ENCODE results near the gene SYTL5. TPM values are rescaled to one million over a fixed set of nuclear protein-coding genes. Genes with fewer than 3 reads are reported as not detected.

Gene SYTL5
- total RNA-seq, 1 donor from 2014 or later: 8.8 TPM

- TF ChIP-seq CTCF (IDR thresholded peaks at IDR 0.05; ENCODE audit: unreplicated experiment): no peak
- peaks cover 2% of the 10 kb centered on the region for H3K4me1 Mint-ChIP-seq (ENCODE audit: low read depth)
- no peak for DNase-seq (ENCODE audit: low spot score, unreplicated experiment)
- peaks cover 4% of the 10 kb centered on the region for H3K36me3 Mint-ChIP-seq (ENCODE audit: insufficient read depth)
- H3K4me3 Mint-ChIP-seq (ENCODE audit: low read depth): no peak overlapping the region
- H3K27me3 Mint-ChIP-seq: no peaks in the 10 kb centered on the region
- H3K9me3 Mint-ChIP-seq (ENCODE audit: low read depth): peaks cover 27% of the 10 kb centered on the region
- no peak overlapping the region for H3K27ac Mint-ChIP-seq
Measured at GRCh38 chrX:38105216-38105725, 98.9 kb downstream of the SYTL5 start.

- Mint-ChIP-seq H3K27me3 (no peaks in the 10 kb centered on the region), H3K9me3 (ENCODE audit: low read depth) (peaks cover 24% of the 10 kb centered on the region), H3K4me1 (ENCODE audit: low read depth) (peaks cover 2% of the 10 kb centered on the region), H3K36me3 (ENCODE audit: insufficient read depth) (peaks cover 4% of the 10 kb centered on the region), H3K4me3 (ENCODE audit: low read depth) (no peak overlapping the region), H3K27ac (no peak overlapping the region)
- DNase-seq (ENCODE audit: low spot score, unreplicated experiment): no peak
- TF ChIP-seq CTCF (IDR thresholded peaks at IDR 0.05; ENCODE audit: unreplicated experiment): no peak
Measured at GRCh38 chrX:38106991-38107655, 100.8 kb downstream of the SYTL5 start.

GRCh38 chrX:38108364-38108763 lies 102.0 kb downstream of the SYTL5 start:
- TF ChIP-seq CTCF (IDR thresholded peaks at IDR 0.05; ENCODE audit: unreplicated experiment): no peak
- no peaks in the 10 kb centered on the region for H3K27me3 Mint-ChIP-seq
- H3K9me3 Mint-ChIP-seq (ENCODE audit: low read depth): peaks cover 24% of the 10 kb centered on the region
- H3K27ac Mint-ChIP-seq: no peak overlapping the region
- H3K4me1 Mint-ChIP-seq (ENCODE audit: low read depth): peaks cover 2% of the 10 kb centered on the region
- no peak overlapping the region for H3K4me3 Mint-ChIP-seq (ENCODE audit: low read depth)
- peaks cover 2% of the 10 kb centered on the region for H3K36me3 Mint-ChIP-seq (ENCODE audit: insufficient read depth)
- DNase-seq (ENCODE audit: low spot score, unreplicated experiment): no peak

- Mint-ChIP-seq H3K4me3 (ENCODE audit: low read depth) (no peak overlapping the region), H3K9me3 (ENCODE audit: low read depth) (peaks cover 30% of the 10 kb centered on the region), H3K27ac (no peak overlapping the region), H3K4me1 (ENCODE audit: low read depth) (peaks cover 2% of the 10 kb centered on the region), H3K36me3 (ENCODE audit: insufficient read depth) (peaks cover 2% of the 10 kb centered on the region), H3K27me3 (no peaks in the 10 kb centered on the region)
- no peak for TF ChIP-seq CTCF (IDR thresholded peaks at IDR 0.05; ENCODE audit: unreplicated experiment)
- DNase-seq (ENCODE audit: low spot score, unreplicated experiment): no peak
Measured at GRCh38 chrX:38109042-38109898, 102.9 kb downstream of the SYTL5 start.

GRCh38 chrX:38110231-38110630 lies 103.9 kb downstream of the SYTL5 start:
- TF ChIP-seq CTCF (IDR thresholded peaks at IDR 0.05; ENCODE audit: unreplicated experiment): no peak
- Mint-ChIP-seq H3K4me3 (ENCODE audit: low read depth) (no peak overlapping the region), H3K9me3 (ENCODE audit: low read depth) (peaks cover 24% of the 10 kb centered on the region), H3K27me3 (no peaks in the 10 kb centered on the region), H3K4me1 (ENCODE audit: low read depth) (peaks cover 2% of the 10 kb centered on the region), H3K27ac (no peak overlapping the region), H3K36me3 (ENCODE audit: insufficient read depth) (peaks cover under 1% of the 10 kb centered on the region)
- no peak for DNase-seq (ENCODE audit: low spot score, unreplicated experiment)
